HG03354 (cell line): ENCODE measurements around the gene TMEM86B.

ENCODE experiments used
- ATAC-seq: cut with Tn5 transposase; IDR thresholded peaks from one replicate; pipeline ENCODE4 v1.9.1; 2021; ENCODE audit warnings: mild to moderate bottlenecking; ENCODE audit not compliant: unreplicated experiment, poor library complexity, severe bottlenecking

TMEM86B gene

GRCh38 chr19:55258476-55258827, 29.9 kb upstream of the TMEM86B start:
- peak; percentile 11 for ATAC-seq

DNA sequence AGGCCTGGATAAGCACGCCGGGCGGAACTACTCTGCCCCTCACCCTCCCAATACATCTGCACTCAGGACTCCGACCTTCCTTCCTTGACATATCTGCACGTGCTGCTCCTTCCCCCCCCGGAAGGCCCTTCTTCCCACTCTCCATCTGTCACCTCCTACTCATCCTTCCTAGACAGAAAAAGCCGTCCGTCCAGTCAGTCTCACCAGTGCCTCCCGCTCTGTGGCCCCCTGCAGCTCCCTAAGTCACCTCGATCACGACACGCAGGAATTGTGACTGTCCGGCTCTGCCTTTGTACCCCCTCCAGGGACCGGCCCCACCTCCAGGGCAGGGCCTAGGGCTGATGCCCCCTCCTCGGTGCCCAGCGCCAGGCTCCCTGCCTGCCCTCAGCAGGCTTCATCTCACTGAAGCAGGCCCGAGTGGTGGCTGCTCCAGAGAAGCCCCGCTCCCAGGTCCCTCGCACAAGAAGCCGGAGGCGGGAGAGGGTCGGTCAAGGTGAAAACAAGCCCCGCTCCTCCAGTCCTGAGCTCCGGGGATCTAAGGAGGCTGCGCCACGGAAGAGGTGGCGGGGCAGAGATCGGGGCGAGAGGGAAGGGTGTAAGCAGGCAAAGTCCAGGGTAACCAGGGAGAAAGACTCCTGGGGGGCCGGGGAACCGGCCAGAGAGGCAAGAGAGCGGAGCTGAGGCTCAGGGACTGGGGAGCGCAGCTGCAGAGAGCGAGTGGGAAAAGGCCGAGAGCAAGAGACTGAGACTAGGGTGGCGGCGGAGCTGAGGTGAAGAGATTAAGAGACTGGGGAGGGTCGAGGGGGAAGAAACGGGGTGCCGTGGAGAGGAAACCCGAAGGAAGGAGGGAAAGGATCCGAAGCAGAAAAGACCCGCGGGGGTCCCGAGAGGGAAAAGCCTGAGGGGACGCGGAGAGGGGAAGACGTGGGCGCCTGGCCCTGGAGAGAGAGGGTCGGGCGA, 29.2 kb upstream of the TMEM86B start:
- no peak for ATAC-seq

GRCh38 chr19:55256562-55257460, 28.2 kb upstream of the TMEM86B start:
- no peak for ATAC-seq

DNA sequence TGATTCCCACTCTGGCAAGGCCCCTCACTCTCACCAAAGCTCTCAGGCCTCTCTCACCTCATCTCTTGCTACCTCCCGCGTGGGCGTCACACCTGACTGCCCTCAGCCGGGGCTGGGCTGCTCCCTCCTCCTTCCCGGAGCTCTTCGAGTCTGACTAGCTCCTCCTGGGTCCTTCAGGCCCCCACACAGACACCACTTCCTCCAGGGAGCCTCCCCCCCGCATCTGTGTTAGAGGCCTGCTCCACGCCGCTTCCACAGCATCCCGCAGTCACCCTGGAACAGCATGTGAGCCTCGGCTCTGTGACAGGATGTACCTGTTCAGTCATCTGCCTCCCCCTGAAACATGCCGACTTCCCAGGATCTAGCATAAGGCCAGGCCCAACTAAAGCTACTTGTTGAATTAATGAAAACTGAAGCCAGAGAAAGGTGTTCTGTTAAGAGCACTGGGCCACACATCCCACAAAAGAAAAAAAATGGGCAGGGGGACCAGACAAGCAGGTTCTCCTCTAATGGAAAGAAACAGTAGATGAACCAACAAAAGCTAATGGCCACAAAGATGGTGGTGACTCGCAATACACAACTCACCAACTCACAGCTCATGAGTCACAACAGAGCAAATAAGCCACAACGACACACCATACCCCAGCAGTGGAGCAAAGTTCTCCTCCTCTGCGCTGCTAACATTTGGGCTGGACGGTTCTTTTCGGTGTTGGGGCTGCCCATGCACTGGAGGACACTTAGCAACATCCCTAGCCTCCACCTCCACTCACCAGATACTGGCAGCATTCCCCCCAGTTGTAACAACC, 27.3 kb upstream of the TMEM86B start:
- ATAC-seq: no peak

DNA sequence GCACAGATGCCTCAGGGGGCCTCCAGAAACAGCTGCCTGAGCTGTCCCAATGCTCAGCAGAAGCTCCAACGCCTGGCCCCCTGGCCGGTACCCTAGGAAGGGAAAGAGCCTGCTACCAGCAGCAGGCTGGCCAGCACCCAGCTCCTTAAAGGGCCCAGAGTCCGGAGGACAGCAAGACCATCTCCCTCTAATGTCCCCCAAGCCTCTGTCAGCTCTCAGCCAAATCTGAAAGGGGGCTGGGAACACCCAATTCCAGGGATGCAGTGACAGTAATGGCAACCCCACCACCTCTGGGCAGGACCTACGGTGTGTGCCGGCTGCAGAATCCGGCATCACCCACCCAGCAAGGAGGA, 26.0 kb upstream of the TMEM86B start:
- no peak for ATAC-seq

DNA sequence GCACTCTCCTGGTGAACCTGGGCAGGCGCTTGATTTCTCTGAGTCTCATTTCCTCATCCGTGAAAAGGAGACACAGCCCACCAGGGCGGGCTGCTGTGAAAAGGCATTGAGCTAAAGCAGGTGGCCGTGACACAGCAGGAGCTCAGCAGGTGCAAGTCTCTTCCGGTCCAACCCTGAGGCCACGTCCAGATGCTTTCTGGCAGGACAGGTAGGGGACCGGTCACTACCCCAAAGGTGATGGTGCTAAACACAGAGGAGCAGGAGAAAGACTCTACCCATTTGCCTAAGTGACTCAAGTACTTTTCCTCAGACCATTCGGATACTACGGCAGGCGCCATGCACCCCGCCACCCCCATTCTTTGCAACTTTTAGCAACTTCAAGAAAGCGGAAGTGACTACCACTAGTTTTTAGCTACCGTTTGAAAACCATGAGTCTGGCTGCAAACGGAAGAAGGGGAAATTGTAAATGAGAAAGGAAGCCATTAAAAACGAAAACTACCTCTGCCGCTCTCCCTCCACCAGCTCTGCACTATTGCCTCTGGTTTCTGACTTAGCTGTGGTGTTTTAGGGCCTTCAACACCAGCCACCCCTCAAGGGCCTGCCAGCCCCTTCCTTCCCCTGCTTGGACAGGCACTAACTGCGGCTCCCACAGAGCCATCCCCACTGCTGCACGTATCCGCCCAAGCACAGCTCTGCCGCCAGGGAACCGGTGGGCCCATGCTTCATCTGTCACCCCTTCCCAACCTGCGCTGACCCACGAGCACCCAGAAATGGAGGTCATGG, 25.5 kb upstream of the TMEM86B start:
- peak; percentile 52 for ATAC-seq

DNA sequence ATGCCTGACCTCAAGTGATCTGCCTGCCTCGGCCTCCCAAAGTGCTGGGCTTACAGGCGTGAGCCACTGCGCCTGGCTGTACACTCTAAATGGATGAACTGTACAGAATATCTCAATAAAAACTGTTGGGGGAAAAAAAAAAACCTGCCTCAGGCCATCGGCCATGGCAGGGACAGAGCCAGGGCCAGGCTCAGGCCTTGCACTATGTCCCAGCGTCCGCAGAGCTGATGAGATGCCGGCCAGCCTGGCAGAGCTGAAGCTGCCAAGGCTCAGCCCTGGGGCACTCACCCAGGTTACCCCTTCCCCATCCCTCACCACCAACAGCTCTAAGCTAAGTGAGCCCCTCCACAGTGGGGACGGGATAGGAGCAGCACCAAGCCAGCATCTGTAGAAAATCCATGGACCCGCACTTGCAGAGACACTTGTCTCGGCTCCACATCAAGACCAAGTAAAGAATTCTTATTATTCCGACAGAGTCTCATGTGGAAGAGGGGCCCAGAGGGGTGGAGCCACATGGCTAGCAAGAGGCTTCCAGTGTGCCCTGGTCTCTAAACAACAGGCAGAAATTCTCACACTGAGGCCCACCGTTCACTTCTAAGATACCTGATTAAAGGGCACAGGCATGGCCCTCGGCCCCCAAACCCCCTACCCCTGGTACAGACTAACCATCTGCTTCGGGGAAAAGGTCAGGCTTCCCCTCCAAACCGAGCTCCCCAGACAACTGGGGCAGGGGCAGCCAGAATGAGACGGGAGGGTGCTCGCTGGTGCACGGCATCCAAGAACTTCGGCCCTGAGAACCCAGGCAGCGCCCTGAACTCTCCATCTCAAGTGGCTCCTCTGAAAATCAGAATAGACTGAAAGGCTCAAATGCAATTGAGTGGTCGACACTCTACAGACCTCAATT, 24.4 kb upstream of the TMEM86B start:
- ATAC-seq: no peak

DNA sequence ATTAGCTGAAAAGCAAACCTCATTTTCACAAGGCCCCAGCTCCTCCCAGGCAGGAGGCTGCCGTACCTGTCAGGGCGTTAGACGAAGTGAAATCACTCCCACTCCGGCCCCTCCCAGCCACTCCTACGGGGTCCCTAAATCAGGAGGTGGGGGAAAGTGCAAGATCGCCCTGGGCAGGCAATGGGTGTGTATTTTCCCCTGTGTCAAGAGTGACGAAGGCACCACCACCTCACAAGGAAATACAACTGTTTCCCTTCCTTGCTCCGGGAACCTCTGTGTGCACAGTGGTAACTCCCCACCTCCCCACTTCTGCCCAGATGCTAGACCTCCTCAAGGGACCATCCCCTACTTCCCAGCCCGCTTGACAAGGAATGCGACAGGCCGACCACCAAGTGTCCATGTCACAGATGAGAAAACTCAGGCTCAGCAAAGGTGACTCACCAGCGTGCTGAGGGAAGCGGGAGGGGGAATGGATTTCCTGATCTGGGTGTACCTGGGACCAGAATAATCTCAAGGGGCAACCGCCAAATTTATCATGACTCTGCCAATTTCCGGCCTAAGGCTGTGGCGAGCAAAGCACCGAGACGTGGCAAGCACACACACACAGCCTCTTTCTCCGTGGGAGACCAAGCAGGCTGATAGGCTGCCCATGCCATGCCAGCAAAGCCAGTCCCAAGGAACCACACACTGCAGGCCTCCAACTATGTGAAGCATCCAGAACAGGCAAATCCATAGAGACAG, 22.9 kb upstream of the TMEM86B start:
- no peak for ATAC-seq

DNA sequence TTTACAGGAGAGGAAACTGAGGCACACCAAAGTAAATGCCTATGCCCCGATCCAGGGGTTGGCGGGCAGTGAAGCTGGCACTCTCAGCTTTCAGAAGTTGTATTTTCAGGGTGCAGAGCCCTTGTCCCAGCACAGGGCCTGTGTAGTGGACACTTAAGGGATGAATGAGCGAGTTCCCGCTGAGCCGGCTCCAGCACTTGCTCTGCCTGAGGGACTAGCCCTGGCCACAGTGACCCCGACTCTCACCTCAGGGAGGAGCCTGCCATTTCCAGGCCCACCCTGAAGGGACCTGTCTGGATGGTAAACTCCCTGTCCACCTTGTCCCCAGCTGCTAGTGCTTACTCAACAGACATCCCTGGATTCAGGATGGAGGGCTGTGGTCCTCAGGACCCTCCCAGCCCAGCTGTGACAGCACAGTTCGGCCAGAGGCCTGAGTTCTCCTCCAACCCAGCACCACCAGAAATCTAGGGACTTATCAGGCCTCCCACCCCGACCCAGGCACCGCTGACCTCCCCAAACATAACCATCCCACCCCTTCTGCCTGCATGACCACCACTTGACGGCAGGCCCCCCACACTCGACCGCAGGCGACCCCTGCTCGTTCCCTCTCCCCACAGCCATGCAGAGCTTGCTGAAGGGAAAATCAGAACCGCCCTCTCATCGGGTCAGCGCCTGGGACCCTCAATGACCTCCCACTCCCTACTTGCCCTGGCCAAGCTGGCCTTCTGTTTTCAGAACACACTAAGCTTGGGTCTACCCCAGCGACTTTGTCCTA, 21.9 kb upstream of the TMEM86B start:
- ATAC-seq: no peak

DNA sequence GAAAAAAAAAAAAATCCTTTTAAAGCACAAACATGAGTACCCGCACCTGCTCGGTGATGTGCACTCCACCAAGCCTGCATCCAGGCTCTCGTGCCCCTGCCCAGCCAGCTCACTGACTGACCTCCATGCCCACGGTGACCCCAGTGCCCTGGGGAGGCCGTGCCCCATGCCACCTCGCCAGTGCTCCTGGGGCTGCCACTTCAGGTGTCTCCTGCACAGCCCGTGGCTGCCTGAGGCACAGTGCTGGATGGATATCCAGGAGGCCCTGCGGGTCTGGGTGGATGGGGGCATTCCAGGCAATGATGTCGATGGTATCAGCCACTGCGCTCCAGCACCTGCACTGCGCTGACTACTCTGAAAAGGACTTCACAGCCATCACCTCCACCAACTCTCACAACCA, 21.3 kb upstream of the TMEM86B start:
- ATAC-seq: no peak

- ATAC-seq: no peak
Measured at GRCh38 chr19:55248704-55249103, 20.1 kb upstream of the TMEM86B start.

DNA sequence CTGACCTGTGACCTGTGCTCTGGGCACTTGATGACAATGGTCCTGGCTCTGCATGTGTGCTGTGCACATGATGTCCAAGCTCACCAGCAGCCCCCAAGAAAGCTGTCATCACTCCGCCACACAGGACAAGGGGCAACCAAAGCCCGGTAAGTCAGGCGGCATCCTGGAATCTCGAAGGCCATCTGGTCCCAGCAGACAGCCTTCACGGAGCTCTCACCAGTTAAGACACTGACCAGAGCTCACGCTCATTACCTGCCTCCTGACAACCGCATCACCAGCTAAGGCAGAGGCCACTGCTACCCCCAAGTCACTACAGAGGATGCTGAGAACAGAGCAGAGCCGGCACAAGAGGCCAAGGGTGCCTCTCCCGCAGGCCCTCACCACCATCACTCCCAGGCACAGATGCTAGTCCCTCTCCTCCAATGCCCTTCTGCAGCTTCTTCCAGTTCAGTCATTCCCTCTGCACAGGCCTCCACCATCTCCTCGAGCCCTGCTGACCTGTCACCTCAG, 19.7 kb upstream of the TMEM86B start:
- ATAC-seq: no peak

- ATAC-seq: no peak
Measured at GRCh38 chr19:55247621-55248099, 19.1 kb upstream of the TMEM86B start.

- no peak for ATAC-seq
Measured at GRCh38 chr19:55246462-55247451, 18.2 kb upstream of the TMEM86B start.

DNA sequence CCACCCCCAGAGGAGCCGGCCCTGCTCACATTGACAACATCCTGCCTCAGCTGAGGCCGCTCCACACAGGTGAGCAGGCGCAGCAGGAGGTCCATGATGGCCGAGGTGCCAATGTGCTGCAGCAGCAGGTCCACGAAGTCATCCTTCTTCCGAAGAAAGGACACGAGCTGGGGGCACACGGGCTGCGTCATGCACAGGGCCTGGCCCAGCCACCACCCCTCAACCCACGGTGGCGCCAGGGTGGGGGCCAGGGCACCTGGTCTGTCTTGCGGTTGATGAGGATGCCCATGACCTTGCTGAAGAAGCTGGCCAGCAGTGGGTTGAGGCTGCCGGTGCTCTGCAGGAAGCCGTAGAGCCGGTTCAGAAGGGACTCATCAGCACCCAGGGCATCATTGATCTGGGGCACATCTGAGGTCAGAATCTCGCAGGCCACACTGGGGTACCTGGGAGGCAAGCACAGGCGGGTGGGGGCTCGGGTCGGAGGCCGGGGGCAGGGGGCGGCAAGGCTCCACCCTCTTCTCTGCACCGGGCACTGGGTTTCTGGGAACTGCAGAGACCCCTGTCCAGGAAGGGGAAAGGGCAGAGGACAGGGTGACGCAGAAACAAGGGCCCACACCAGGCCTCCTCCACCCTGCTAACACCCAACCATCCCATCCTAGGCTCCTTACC, 16.8 kb upstream of the TMEM86B start:
- ATAC-seq: no peak
